ENCODE data around the gene ACOT2.

GRCh38 chr14:73606271-73606670 is 37.3 kb downstream of the ACOT2 start:
- TF ChIP-seq CTCF (IDR thresholded peaks at IDR 0.05) (no peak), POLR2A (IDR thresholded peaks at IDR 0.05) (no peak)
